Hepatocyte (in vitro differentiated cells): Measurements from ENCODE around the gene MT1E. TPM values are rescaled to one million over a fixed set of nuclear protein-coding genes. Genes with fewer than 3 reads are reported as not detected.
"Not testable (repeated sequence)": the region's sequence is repeated elsewhere in the genome, so short reads cannot be mapped to it uniquely, and the experiment has no call there.

ENCODE experiments used
- DNase-seq: peaks from one replicate; pipeline ENCODE4 v3.0.0-alpha.2; 2016; ENCODE audit warnings: low spot score
- H2AFZ ChIP-seq: fragments of 200-600 bp; sonication (generic); 2 replicates; pipeline ENCODE4 v1.6.0; 2016; ENCODE audit warnings: antibody characterized with exemption, mild to moderate bottlenecking
- H3K27ac ChIP-seq: fragments of 200-600 bp; sonication (generic); 2 replicates; pipeline ENCODE4 v1.5.1; 2016; ENCODE audit warnings: mild to moderate bottlenecking
- H3K27me3 ChIP-seq: fragments of 200-600 bp; sonication (generic); 2 replicates; pipeline ENCODE4 v1.6.1; 2016
- H3K36me3 ChIP-seq: fragments of 200-600 bp; sonication (generic); replicated peaks from 2 replicates; pipeline ENCODE4 v1.5.1; 2016; ENCODE audit warnings: low read depth; ENCODE audit not compliant: insufficient read depth
- H3K4me1 ChIP-seq: fragments of 200-600 bp; sonication (generic); 2 replicates; pipeline ENCODE4 v1.5.1; 2016; ENCODE audit warnings: mild to moderate bottlenecking, moderate library complexity; ENCODE audit not compliant: insufficient read depth
- H3K4me2 ChIP-seq: fragments of 200-600 bp; sonication (generic); 2 replicates; pipeline ENCODE4 v1.6.0; 2016
- H3K4me3 ChIP-seq: fragments of 200-600 bp; sonication (generic); 2 replicates; pipeline ENCODE4 v1.5.1; 2016; ENCODE audit warnings: mild to moderate bottlenecking
- H3K79me2 ChIP-seq: fragments of 200-600 bp; sonication (generic); 2 replicates; pipeline ENCODE4 v1.6.0; 2017; ENCODE audit warnings: mild to moderate bottlenecking
- H3K9me2 ChIP-seq: fragments of 200-600 bp; sonication (generic); replicated peaks from 2 replicates; pipeline ENCODE4 v1.6.0; 2017; ENCODE audit warnings: mild to moderate bottlenecking; ENCODE audit not compliant: insufficient read depth
- H3K9me3 ChIP-seq: fragments of 200-600 bp; sonication (generic); 2 replicates; pipeline ENCODE4 v1.5.1; 2016; ENCODE audit warnings: low read depth, mild to moderate bottlenecking
- H4K20me1 ChIP-seq: fragments of 200-600 bp; sonication (generic); 2 replicates; pipeline ENCODE4 v1.6.0; 2016; ENCODE audit warnings: mild to moderate bottlenecking; ENCODE audit not compliant: insufficient read depth, poor library complexity, severe bottlenecking
- CTCF ChIP-seq: fragments of 200-600 bp; sonication (generic); IDR thresholded peaks from 2 replicates; pipeline ENCODE4 v1.5.1; 2016; ENCODE audit warnings: antibody characterized with exemption, mild to moderate bottlenecking; ENCODE audit not compliant: poor library complexity
- EZH2 ChIP-seq: fragments of 200-600 bp; sonication (generic); IDR thresholded peaks from 2 replicates; pipeline ENCODE4 v1.6.1; 2016; ENCODE audit warnings: antibody characterized with exemption, mild to moderate bottlenecking, borderline replicate concordance
- EZH2phosphoT487 ChIP-seq: fragments of 200-600 bp; sonication (generic); IDR thresholded peaks from one replicate; pipeline ENCODE4 v1.6.1; 2018; ENCODE audit warnings: antibody characterized with exemption, mild to moderate bottlenecking, low read depth, moderate library complexity; ENCODE audit not compliant: unreplicated experiment, severe bottlenecking
- WGBS: methylation state at CpG from one replicate; pipeline ENCODE4 v1.1.6; 2016; ENCODE audit warnings: low lambda C conversion rate; ENCODE audit errors: missing lambda C conversion rate; 5-methylcytosine and 5-hydroxymethylcytosine counted together
- polyA plus RNA-seq: library from polyadenylated mRNA; unstranded; fragments of >200 nt; fragmentation: Nextera tagmentation; extraction: Ambion mirVana; gene quantifications from 2 replicates; pipeline ENCODE4 v1.2.1, GENCODE V29; 2016
- total RNA-seq: library from RNA; depleted of rRNA; stranded (reverse); fragments of >200 nt; gene quantifications from 2 replicates; pipeline ENCODE4 v1.2.3, GENCODE V29; 2014

MT1E gene
- total and polyA plus RNA-seq, 2 experiments from 2014 or later = 65.5 to 121 TPM

- H3K27me3 ChIP-seq = peaks cover 55% of the 10 kb centered on the region
- no peaks in the 10 kb centered on the region for H4K20me1 ChIP-seq
- H2AFZ ChIP-seq = no peak overlapping the region
- 76% methylated on average over 8 of the region's 8 CpGs for WGBS
- H3K27ac ChIP-seq = no peak overlapping the region
- no peak overlapping the region for H3K4me3 ChIP-seq
- TF ChIP-seq EZH2phosphoT487 (no peak), EZH2 (no peak), CTCF (no peak)
- no peaks in the 10 kb centered on the region for H3K36me3 ChIP-seq
- no peaks in the 10 kb centered on the region for H3K79me2 ChIP-seq
- H3K4me2 ChIP-seq = no peak overlapping the region
- no peaks in the 10 kb centered on the region for H3K9me2 ChIP-seq
- no peak for DNase-seq
- H3K9me3 ChIP-seq = no peaks in the 10 kb centered on the region
- no peaks in the 10 kb centered on the region for H3K4me1 ChIP-seq
These were observed 5.2 kb upstream of the MT1E start for GRCh38 chr16:56620339-56620897.

- not testable (repeated sequence) for H3K9me2 ChIP-seq, H3K4me3 ChIP-seq, H2AFZ ChIP-seq, DNase-seq, H3K4me1 ChIP-seq, H3K79me2 ChIP-seq, H3K4me2 ChIP-seq, H3K9me3 ChIP-seq, H3K36me3 ChIP-seq, H3K27ac ChIP-seq, H4K20me1 ChIP-seq
- WGBS = 53% methylated on average over 4 of the region's 4 CpGs
- peaks cover 59% of the 10 kb centered on the region for H3K27me3 ChIP-seq
These were observed 3.7 kb upstream of the MT1E start for GRCh38 chr16:56621665-56622445.

- DNase-seq, H3K9me2 ChIP-seq, H3K9me3 ChIP-seq, H3K4me2 ChIP-seq, H4K20me1 ChIP-seq, H3K79me2 ChIP-seq, H2AFZ ChIP-seq, H3K4me3 ChIP-seq, H3K4me1 ChIP-seq, H3K36me3 ChIP-seq, H3K27ac ChIP-seq: not testable (repeated sequence)
- H3K27me3 ChIP-seq = peaks cover 48% of the 10 kb centered on the region
- WGBS = 92% methylated on average over 5 of the region's 5 CpGs
These were observed 2.4 kb upstream of the MT1E start for GRCh38 chr16:56623184-56623583.

DNA sequence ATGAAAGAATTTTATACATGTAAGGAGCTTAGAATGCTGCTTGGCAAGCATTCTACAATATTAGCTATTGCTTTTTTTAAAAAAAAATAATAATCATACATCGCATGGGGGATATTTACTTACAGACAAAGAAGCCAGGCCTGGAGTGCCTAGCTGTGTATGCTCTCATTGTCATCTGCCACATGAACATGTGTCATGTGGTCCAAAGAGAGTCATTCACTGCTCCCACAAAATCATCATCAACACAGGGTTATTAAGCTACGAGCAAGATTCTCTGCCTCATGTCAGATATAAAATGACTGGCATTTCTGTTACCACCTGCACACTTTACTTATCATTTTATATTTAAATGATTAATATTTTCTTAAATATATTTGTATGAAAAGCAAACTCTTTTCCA is 1.9 kb upstream of the MT1E start:
- TF ChIP-seq EZH2 (no peak), EZH2phosphoT487 (no peak), CTCF (no peak)
- Histone ChIP-seq H3K79me2 (no peaks in the 10 kb centered on the region), H3K9me3 (no peaks in the 10 kb centered on the region), H3K36me3 (no peaks in the 10 kb centered on the region), H2AFZ (no peak overlapping the region), H3K27me3 (peaks cover 46% of the 10 kb centered on the region), H3K9me2 (no peaks in the 10 kb centered on the region), H3K4me2 (no peak overlapping the region), H4K20me1 (no peaks in the 10 kb centered on the region), H3K27ac (no peak overlapping the region), H3K4me1 (peaks cover 4% of the 10 kb centered on the region), H3K4me3 (no peak overlapping the region)
- DNase-seq = no peak
- WGBS = 93% methylated on average over 2 of the region's 2 CpGs
